Measurements from ENCODE around the gene PPP1R14B.

The PPP1R14B gene

GRCh38 chr11:64281957-64282770, 35.4 kb upstream of the PPP1R14B start:
- no peak for FAIRE-seq

- no peak for FAIRE-seq
Measured at GRCh38 chr11:64278576-64279190, 31.9 kb upstream of the PPP1R14B start.

DNA sequence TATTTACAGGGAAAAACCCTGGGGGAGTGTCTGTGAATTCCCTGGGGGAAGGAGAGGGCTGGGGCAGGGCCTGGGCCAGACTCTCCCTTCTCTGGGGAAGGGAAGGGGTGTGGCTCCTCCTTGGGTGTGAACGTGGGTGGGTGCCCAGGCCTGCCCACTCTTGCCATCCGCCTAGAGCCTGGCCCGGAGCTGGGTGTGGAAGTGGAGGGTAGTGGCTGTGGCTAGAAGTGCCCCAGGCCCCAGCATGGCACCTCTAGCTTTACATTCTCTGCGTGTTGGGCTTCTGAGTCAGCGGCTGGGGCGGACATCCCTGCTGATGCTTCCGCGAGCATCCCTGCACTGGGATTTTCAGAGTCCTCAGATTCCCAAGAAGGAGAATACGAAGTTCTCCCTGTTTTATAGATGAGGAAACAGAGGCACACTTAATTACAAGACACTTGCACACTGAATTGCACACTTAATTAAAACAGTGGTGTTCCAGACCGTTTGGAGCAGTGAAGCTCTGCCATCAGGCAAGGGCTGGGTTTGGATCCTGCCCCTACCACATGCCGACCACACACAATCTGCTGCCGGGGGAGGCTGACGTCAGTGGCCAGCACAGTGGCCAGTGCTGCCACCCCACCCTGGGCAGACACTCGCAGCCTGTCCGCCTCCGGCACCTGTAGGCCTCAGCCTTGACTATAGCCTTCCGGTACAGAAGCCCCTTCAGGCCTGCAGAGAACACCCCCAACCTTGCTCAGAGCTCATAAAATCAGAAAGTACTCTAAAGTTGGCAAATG, 30.1 kb upstream of the PPP1R14B start:
- no peak for FAIRE-seq

- no peak for FAIRE-seq
Measured at GRCh38 chr11:64275841-64276240, 29.1 kb upstream of the PPP1R14B start.

GRCh38 chr11:64275031-64275800, 28.5 kb upstream of the PPP1R14B start:
- no peak for FAIRE-seq

GRCh38 chr11:64269540-64270220, 22.9 kb upstream of the PPP1R14B start:
- FAIRE-seq = no peak

GRCh38 chr11:64268893-64269539, 22.3 kb upstream of the PPP1R14B start:
- FAIRE-seq = no peak

GRCh38 chr11:64268025-64268892, 21.5 kb upstream of the PPP1R14B start:
- FAIRE-seq = no peak

- FAIRE-seq = no peak
Measured at GRCh38 chr11:64267207-64267945, 20.6 kb upstream of the PPP1R14B start.

- no peak for FAIRE-seq
Measured at GRCh38 chr11:64266339-64266738, 19.6 kb upstream of the PPP1R14B start.

- no peak for FAIRE-seq
Measured at GRCh38 chr11:64265176-64266160, 18.7 kb upstream of the PPP1R14B start.

DNA sequence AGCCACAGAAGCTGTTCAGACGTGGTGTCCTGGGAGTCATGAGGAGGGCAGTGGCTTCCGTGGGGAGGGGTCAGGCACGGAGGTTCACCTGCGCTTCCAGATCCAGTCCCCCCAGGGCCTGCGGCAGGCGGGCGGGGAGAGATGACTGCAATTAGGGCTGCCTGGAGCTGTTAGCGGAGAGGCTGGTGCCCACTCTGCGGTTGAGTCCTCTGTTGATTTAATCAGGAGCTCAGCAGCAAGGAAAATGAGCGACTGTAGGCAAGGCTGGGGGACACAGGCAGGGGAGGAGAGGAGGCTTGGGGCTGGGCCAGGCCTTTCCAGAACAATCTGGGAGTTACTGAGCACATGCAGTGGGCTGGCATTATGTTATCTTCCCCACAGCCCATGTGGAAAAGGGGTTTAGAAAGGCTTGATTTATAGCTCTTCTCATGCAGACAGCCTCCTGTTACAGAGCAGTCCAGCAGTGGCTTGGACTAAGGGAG, 17.7 kb upstream of the PPP1R14B start:
- FAIRE-seq = no peak

GRCh38 chr11:64263947-64264317, 17.2 kb upstream of the PPP1R14B start:
- FAIRE-seq = no peak

DNA sequence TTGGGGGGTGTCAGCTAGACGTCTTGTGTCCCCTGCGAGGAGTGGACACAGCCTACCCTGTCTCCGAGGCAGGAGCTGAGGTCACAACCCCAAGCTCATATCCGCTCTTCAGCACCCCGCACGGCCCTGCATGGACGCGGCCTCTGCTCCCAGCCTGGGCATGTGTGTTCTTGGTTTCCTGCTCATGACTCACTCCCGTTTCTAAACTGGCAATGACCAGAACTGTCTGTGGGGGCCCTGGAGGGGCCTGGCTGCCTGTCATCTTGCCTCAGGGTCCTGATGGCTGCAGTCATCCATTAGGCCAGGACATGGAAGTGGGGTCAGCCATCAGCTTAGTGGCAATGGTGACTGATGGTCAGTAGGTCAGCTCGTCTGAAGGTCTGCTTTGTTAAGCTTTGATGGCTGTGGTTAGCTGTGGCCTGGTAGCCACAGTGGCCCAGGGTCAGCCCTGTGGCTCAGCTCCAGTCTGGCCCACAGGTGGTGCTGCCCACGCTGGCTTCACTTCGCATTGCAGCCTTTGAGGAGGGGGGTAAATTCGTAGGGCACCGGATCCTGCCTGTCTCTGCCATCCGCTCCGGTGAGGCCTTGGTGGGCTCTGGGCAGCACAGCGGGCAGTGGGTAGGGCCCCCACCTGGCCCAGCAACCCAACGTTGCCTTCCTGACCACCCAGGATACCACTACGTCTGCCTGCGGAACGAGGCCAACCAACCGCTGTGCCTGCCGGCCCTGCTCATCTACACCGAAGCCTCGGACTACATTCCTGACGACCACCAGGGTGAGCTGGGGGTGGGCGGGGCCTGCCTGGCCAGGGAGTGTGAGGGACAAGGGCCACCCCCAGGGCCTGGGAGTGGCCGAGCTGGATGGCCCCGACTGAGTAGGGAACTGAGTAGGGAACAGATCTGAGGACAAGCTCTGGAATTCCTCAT, 16.5 kb upstream of the PPP1R14B start:
- FAIRE-seq = no peak

DNA sequence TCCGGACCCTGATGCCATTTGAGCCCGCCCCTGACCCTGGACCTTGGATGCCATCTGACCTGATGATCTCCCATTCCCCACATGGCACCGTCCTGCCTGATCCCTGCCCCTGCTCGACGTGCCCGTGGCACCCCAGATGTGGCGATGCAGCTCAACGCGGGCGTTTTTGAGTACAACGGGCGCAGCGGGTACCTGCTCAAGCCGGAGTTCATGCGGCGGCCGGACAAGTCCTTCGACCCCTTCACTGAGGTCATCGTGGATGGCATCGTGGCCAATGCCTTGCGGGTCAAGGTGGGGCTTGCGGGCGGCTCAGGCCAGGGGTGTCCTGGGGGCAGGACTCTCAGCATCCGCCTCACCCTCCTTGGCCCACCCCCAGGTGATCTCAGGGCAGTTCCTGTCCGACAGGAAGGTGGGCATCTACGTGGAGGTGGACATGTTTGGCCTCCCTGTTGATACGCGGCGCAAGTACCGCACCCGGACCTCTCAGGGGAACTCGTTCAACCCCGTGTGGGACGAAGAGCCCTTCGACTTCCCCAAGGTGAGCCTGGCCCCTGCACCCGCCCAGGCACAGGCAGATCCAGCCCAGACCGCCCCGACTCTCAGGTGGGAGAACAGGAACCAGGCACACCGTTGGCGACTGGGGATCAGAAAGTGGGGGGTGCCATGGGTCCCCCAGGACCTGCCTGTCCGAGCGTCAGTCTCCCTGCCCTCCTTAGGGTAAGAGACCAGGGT, 15.7 kb upstream of the PPP1R14B start:
- FAIRE-seq = no peak

DNA sequence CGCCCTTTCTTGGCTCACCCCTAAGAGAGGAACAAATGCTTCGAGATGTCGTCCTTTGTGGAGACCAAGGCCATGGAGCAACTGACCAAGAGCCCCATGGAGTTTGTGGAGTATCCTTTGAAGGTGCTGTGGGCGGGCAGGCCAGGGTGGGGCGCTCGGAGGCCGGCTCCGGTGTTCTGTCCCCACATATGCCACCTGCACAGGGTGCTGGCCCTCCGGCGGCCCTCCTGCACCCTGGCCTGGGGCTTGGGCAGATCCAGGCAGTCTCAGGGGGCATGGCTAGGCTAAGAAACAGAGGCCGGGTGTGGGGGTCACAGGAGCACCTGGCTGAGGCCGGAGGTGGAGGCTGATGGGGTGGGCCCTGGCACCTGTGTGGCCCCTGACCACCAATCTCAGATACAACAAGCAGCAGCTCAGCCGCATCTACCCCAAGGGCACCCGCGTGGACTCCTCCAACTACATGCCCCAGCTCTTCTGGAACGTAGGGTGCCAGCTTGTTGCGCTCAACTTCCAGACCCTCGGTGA, 14.9 kb upstream of the PPP1R14B start:
- no peak for FAIRE-seq

All from islet of Langerhans (tissue), 1 donor.